ENCODE data around the gene AREL1.

GRCh38 chr14:74655599-74656395, 57.1 kb downstream of the AREL1 start:
- no peak for TF ChIP-seq POLR2AphosphoS5 (IDR thresholded peaks at IDR 0.05)
- TF ChIP-seq CTCF (IDR thresholded peaks at IDR 0.05), result no peak
- no peak for TF ChIP-seq POLR2A (IDR thresholded peaks at IDR 0.05)

Measured in prostate gland (tissue), 2 donors.